AG04450 (cell line): Measurements from ENCODE around the gene NES. TPM values are rescaled to one million over a fixed set of nuclear protein-coding genes. Genes with fewer than 3 reads are reported as not detected.

Source experiments
- CTCF ChIA-PET: fragments of 300-600, 350-600 bp; formaldehyde crosslinking; extraction: SDS; loops from one replicate; lab custom pipeline; 2022; ENCODE audit warnings: antibody characterized with exemption, inconsistent platforms; lab: Charles Lee
- POLR2A ChIA-PET: fragments of 350-600 bp; formaldehyde crosslinking; extraction: SDS; loops from one replicate; lab custom pipeline; 2021; ENCODE audit warnings: antibody characterized with exemption, inconsistent platforms; lab: Yijun Ruan, JAX
- DNase-seq: peaks from one replicate; pipeline ENCODE4 v3.0.0-alpha.2; 2011; ENCODE audit warnings: low read depth, low spot score
- H3K27ac ChIP-seq: one replicate; pipeline ENCODE4 v1.5.1; 2012; ENCODE audit warnings: low read depth, low read length, control low read depth
- H3K27me3 ChIP-seq: one replicate; pipeline ENCODE4 v1.6.0; 2012; ENCODE audit warnings: low read length; ENCODE audit not compliant: control insufficient read depth, insufficient read depth
- H3K4me3 ChIP-seq: 2 replicates; pipeline ENCODE4 v1.5.1; 2011; ENCODE audit warnings: mild to moderate bottlenecking, low read depth, low read length, control low read depth
- H3K9me3 ChIP-seq: 2 replicates; pipeline ENCODE4 v1.5.1; 2012; ENCODE audit warnings: low read length; ENCODE audit not compliant: control insufficient read depth, insufficient read depth
- polyA plus RNA-seq: library from polyadenylated mRNA; depleted of rRNA; stranded (reverse); fragments of >200 nt; gene quantifications from 2 replicates; pipeline ENCODE4 v1.2.3, GENCODE V29; 2011
- TF ChIP-seq, protein P1 (sequence below): IDR thresholded peaks from 2 replicates; pipeline ENCODE4 v1.5.1; 2011; ENCODE audit warnings: low read depth, low read length, control low read depth, inconsistent platforms

The NES gene
- polyA plus RNA-seq, 1 experiment: 15.7 TPM

DNA sequence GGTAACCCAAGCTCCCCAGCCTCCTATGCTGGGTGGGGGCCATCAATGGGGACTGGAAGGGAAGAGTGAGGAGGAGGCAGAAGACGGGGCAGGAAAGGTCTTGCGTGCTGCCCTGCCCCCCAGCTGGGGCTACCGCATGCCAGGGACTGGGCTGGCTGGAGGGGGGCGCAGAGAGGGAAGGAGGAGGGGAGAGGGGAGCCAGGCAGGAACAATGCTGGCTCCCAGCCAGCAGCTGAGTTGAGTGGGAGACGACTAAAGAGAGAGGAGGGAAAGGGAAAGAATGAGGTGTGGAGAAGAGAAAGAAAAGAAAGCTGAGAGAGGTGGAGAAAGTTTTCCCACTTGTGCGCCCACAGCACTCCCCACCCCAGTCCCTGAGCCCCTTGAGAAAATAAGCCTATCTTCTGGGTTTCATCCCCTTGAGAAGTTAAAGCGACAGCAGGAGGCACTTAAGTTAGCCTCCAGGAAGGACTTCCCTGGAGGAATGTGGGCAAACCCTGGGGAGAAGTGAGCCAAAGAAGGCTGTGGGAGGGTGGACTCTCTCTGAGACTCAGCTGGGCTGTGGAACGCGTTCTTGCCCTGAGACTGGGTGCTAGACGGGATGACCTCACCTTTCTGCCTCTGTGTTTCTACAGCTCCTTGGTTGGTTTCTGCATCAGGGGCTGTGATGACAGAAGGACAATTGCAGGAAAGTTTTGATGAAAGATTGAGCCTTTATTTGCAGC, 12.9 kb upstream of the NES start:
- TF ChIP-seq, protein P1, sequence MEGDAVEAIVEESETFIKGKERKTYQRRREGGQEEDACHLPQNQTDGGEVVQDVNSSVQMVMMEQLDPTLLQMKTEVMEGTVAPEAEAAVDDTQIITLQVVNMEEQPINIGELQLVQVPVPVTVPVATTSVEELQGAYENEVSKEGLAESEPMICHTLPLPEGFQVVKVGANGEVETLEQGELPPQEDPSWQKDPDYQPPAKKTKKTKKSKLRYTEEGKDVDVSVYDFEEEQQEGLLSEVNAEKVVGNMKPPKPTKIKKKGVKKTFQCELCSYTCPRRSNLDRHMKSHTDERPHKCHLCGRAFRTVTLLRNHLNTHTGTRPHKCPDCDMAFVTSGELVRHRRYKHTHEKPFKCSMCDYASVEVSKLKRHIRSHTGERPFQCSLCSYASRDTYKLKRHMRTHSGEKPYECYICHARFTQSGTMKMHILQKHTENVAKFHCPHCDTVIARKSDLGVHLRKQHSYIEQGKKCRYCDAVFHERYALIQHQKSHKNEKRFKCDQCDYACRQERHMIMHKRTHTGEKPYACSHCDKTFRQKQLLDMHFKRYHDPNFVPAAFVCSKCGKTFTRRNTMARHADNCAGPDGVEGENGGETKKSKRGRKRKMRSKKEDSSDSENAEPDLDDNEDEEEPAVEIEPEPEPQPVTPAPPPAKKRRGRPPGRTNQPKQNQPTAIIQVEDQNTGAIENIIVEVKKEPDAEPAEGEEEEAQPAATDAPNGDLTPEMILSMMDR: no peak
- Histone ChIP-seq H3K9me3 (no peaks in the 10 kb centered on the region), H3K27ac (no peak overlapping the region), H3K27me3 (no peaks in the 10 kb centered on the region), H3K4me3 (peak overlapping the region; percentile 34; the same call in 1 of the 2 replicates)
- no peak for DNase-seq
- ChIA-PET CTCF (interaction anchor here (0.5 to 13.6 kb wide), 44 partner anchors 10 to 298 kb away, joined by 3 to 616 read pairs (median 6); partner anchors contain the start of genes BCAN, CRABP2, HAPLN2 and INSRR), POLR2A (interaction anchor here (1.1 to 3.9 kb wide), 5 partner anchors 14 to 78 kb away, joined by 3 to 37 read pairs (median 7); partner anchors contain the start of genes CRABP2, ISG20L2, METTL25B and NES)

DNA sequence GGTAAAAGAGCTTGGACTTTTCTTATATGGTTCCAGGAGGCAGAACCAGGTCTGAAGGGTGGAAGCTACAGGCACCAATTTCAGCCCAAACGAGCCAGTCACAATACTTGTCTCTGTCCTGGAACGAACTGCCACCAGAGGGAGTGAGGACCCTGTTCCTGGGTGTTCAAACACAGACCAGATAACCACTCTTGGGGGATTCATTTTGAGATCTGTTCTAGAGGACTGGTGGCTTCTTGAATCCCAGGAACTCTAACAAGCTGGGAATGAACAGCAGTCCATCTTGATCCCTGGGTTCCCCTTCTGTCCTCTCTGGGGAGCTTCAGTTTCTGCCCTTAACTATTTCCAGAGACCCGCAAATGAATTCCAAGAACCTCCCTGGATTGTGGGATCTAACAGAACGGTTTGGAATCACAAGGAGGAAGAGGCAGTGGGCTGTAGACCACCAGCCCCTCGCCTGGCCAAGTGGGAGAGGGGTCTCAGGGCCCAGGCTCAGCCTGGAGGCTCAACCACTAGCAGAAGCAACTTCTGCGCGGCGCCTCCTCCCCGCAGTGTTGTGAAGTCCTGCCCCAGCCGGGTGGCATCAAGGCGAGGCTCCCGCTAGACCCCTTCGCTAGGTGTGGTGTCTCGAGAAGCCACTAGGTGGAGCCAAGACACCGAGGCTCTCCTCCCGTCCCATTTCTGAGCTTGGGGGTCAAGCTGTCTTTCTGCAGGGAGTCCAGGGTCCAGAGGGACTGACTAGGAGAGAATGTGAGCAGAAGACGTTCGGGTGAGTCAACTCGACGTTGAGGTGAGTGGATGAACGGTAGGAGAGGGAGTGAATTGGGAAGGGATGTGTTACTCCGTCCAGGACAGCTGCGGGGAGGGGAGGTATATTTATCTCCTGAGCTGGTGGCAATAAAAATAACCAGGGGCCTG, 12.1 kb upstream of the NES start:
- DNase-seq: peak; percentile 65
- TF ChIP-seq, protein P1: peak; percentile 93
- Histone ChIP-seq H3K27me3 (no peaks in the 10 kb centered on the region), H3K27ac (no peak overlapping the region), H3K9me3 (no peaks in the 10 kb centered on the region), H3K4me3 (peak overlapping the region; percentile 44)
- CTCF ChIA-PET: interaction anchor here (0.5 to 13.6 kb wide), 50 partner anchors 11 to 297 kb away, joined by 3 to 616 read pairs (median 5); partner anchors contain the start of genes BCAN, CRABP2, HAPLN2 and INSRR
- POLR2A ChIA-PET: interaction anchor here (0.6 to 3.9 kb wide), 6 partner anchors 13 to 79 kb away, joined by 3 to 37 read pairs (median 6); partner anchors contain the start of genes CRABP2, ISG20L2, METTL25B and NES

DNA sequence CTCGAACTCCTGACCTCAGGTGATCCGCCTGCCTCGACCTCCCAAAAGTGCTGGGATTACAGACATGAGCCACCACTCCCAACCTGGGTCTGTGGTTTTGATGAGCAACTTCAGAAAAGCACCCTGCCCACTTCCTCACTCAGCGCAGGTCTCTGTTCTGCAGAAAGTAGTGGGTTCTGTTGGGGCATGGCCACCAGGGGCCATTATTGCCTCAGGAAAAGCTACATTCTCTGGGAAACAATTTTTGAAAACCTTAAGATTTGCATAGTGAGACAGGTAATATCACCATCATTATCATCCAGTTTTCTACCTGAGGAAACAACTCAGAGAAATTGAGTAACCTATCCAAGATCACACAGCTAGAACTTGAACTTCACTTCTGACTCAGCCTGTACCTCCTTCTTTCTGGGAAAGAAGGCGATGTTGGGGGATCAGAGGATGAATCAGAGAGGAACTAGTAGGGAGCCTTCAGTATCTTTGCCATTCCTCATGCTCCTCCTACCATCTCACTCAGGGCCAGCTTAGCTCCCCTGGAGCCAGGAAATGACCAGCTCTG, 7.1 kb upstream of the NES start:
- Histone ChIP-seq H3K9me3 (no peaks in the 10 kb centered on the region), H3K27me3 (peaks cover 8% of the 10 kb centered on the region), H3K4me3 (no peak overlapping the region), H3K27ac (no peak overlapping the region)
- POLR2A ChIA-PET: no interaction called here
- DNase-seq: no peak
- CTCF ChIA-PET: interaction anchor here (1.3 to 13.6 kb wide), 8 partner anchors 22 to 243 kb away, joined by 4 to 616 read pairs (median 7); partner anchors contain the start of genes CRABP2, ISG20L2, METTL25B and NTRK1
- TF ChIP-seq, protein P1: peak; percentile 23; the same call in 1 of the 2 replicates

DNA sequence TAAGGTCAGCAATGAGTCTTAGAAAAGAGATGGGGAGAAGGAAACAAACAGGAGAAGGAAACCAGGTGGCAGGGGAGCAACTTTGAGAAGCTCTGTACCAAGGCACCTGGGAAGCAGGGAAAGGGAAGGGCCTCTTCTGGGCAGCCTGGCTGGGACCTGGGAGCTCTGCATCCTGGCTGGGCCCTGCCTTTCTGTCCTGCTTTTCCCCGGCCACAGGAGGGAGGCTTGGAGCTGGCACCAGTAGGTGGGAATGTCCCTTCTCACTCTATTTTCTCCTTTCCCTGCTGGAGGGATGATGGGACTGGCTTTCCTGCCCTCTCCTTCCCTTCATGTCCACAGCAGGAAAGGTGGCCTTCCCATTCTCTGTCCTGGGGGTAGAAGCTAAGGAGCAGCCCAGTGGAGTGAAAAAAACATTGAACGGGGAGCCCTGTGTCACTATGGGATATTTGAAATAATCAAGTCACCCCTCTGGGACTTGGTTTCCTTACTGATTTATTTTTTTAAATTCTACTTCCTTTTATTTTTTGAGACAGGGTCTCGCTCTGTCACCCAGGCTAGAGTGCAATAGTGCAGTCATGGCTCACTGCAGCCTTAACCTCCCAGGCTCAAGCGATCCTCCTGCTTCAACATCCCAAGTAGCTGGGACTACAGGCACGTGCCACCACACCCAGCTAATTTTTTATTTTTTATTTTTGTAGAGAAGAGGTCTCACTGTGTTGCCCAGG, 5.1 kb upstream of the NES start:
- no peaks in the 10 kb centered on the region for H3K9me3 ChIP-seq
- ChIA-PET CTCF (interaction anchor here (2.1 to 8.3 kb wide), 4 partner anchors 22 to 55 kb away, joined by 8 to 75 read pairs (median 12); partner anchors contain the start of genes CRABP2 and METTL25B), POLR2A (interaction anchor here (1.6 kb wide), 1 partner anchor 21 kb away, joined by 3 read pairs; no protein-coding TSS in a partner anchor)
- H3K27me3 ChIP-seq: peaks cover 12% of the 10 kb centered on the region
- TF ChIP-seq, protein P1: no peak
- H3K27ac ChIP-seq: no peak overlapping the region
- H3K4me3 ChIP-seq: no peak overlapping the region
- DNase-seq: no peak
